HG03558 (cell line): Measurements from ENCODE around the gene FXYD2.
"Not testable (repeated sequence)": the region's sequence is repeated elsewhere in the genome, so short reads cannot be mapped to it uniquely, and the experiment has no call there.

Experiments
- ATAC-seq: cut with Tn5 transposase; IDR thresholded peaks from one replicate; pipeline ENCODE4 v1.9.1; 2021; ENCODE audit warnings: moderate number of reproducible peaks; ENCODE audit not compliant: unreplicated experiment; ENCODE audit errors: extremely low read depth

The FXYD2 gene

DNA sequence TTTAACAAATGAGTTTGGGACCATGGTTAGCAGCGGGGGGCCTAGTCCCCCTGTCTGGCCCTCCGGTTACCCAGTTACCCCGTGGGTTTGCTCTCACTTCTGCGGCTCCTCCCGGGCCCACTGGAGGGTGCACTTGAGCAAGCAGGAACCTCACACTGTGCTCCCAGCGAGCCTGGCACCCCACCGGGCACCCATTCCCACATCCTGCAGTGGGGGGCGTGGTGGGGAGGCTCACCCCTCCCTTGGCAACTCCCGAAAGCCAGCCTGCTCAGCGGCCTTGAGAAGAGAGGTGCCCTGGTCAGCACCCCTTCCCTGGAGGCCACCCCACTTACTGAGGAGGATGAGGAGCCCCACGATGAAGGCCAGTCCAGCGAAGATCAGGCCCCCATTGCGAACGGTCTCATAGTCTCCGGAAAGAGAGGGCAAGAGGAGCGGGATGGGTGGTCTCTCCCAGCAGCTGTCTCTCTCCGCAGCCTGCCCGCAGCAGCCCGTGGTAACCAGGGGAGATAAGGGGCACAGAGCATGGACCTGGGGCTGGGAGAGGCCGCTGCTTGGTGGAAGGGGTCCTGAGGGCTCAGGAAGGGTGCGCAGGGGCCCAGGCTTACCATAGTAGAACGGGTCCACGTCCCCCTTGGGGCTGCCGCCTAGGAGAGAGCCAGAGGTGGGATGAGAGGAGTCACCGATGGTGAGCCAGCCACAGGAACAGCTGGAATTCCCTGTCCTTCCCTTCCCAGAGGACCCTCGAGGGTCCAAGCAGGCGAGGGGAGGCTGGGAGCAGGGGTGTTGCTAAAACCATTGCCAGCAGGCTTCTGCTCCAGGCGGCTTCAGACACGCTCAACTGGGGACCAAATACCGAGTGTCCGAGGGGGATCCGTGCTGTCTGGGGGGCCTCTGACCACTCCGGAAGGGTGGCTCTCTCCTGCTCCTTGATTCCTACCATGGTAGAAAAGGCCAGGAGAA, 2.2 kb downstream of the FXYD2 start:
- ATAC-seq = no peak

GRCh38 chr11:117821431-117821830, 3.1 kb downstream of the FXYD2 start:
- ATAC-seq = no peak

- no peak for ATAC-seq
These were observed 4.0 kb downstream of the FXYD2 start for GRCh38 chr11:117820516-117820915.

DNA sequence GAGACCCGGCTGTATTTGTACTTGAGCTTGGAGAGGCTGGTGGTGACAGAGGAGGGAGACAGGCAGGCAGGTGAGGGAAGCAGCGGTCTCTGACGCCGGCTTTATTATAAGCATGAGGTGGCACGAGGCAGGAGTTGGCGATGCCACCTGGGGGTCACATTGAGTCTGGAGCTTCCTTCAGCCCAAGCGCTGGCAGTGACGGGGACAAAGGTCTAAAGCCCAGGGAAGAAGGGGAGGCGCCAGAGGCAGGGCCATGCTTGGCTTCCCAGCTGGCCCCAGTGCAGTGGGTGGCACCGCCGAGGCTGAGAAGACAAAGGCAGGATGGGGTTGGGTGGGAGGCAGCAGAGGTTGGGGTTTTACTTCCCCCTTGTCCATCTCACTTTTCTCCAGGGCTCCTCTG, 4.5 kb downstream of the FXYD2 start:
- no peak for ATAC-seq

DNA sequence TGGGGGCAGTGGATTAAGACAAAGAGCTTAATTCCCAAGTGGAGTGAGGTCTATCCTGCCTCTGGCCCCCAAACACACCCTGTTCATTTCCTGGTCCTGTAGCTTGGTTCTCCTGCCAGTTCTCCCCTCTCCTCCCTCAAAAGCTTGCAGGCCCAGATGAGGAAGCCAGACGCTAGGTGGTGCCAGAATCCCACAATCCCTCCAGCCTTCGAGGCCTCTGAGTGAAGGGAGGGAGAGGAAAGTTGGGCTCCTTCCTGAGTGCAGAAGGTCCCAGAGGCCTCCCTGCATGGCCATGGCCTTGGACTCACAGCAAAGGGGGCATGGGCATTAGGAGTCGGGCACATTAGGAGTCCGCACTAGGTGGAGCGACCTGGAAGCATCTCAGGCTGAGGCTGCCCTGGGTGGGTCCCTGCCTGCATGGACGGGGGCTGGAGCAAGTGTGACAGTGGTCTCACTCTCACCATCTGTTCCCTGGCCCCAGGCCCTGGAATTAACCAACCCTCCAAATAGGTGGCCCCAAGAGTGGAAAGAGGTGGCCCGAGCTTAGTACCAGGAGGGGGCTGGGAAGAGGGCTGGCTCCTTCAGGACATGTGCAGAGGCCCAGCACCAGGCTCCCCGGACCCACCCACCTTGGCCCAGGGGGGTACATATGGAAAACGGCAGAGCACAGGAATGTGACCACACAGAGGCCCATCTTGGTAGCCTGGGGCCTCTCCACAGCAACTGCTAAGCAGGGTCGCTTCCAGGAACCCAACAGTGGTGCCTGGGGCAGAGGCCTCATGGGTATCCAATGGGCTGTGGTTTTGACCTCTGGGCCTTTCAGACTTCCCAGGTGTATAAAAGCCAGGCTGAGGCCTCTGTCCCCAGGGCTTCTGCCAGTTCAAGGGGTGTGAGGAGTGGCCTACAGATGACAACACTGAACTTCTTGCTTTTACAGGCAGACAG, 5.2 kb downstream of the FXYD2 start:
- ATAC-seq = no peak

DNA sequence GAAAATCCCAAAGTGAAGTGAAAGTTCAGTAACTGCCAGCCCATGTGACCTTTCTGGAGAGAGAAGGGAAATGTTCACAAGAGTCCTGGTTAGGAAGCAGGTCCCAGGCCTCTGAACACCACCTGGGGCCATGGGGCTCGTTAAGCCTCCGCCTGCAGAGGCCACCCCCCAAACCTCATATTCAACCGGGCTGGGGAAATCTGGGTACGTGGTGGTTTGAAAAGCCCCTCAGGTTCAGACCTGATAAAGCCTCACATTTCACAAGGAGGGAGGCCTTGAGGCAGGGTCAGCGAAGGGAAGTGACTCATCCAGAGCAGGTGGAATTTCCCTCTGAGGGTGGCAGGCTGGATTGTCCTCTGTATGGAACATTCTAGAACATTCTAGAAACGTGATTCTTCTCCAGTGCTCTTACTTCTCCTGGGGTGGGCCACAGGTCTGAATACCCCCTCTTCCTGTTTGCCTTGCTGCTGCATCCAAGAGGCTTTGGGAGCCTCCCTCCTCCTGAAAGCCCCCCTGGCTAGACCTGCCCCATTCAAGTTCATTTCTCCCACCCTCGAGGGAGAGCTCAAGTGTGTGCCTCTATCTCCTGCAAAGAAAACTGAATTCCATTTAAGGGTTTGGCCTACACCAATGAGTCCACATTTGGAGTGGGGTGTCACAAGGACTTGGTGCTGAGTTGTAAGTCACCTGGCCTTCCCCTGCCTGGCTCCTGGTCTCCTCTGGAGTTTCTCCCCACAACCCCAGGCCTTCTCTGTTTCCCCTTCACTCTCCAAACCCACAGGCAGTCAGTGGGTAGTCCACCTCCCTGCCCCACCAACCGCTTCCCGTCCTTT, 6.3 kb downstream of the FXYD2 start:
- ATAC-seq = no peak

GRCh38 chr11:117817368-117818040, 7.0 kb downstream of the FXYD2 start:
- no peak for ATAC-seq

DNA sequence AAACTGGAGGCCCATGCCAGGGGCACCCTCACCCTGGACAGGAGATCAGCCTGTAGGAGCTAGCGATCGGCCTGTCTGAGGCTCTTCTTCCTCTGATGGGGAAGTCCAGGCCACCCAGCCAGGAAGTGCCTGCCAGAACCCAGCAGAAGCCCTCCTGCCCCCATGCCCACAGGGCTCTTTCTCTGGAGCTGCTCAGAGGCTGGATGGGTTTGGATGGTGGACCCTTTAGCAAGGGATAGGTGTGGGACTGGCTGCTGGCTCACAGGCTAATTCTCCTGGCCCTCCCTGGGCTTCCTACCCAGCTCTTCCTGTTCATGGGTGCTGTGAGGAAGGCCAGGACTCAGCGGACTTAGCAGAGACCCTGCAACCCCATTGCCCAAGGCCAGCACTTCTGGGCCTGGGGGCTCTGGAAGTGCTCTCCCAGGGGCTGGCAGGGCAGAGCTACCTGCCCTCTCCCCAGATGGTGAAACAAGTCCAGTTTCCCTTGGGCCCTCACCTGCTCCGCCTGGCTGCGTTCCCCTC, 7.6 kb downstream of the FXYD2 start:
- no peak for ATAC-seq

DNA sequence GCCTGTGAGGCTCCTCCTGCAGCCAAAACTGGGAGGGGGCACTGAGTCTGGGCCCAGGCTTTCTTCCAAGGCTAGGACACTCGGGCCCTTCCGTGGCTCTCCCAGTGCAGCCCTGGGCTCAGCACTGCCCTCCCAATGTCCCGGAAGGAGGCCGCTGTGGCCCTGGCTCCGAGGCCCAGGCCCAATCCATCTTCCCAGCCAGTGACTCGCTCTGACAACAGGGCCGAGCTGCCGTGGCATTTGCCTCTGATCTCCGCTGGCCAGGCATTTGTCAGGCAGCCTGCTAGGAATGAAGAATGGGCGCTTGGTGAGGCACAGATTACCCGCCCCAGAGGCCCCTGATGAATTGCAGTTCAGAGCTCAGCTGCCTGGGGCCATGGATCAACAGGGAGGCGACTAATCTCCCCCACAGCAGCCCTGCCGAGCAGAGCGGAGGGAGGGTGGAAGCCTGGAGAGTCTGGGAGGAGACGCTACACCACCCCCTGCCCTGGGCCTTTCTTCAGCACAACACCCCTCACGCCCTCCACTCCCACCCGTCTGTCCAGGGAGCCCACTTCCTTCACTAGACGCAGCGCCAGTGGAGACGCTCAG, 8.3 kb downstream of the FXYD2 start:
- no peak for ATAC-seq

DNA sequence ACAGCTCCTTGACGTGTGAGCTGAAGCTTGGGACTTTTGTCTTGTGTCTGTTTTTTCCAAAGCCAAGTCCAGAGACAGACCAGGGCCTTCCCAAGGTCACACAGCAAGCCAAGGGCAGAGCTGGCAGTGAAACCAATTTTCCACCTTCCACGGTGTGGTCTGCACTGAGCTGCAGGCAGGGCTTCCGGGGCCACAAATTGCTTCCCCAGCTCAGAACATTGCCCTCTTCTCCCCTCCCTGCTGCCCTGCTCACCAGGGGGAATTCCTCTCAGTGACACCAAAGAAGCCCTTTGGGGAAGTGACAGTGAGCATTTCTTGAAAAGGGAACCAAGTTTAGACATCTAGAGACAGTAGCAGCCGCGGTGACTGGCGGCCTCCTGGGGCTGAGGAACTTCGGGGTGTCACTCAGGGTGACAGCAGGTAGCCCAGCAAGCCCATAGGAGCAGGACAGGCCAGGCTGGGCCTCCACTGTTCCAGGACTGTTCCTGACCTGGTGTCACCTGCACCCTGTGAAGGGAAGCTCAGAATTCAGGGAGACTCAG, 9.2 kb downstream of the FXYD2 start:
- ATAC-seq = peak; percentile 57

DNA sequence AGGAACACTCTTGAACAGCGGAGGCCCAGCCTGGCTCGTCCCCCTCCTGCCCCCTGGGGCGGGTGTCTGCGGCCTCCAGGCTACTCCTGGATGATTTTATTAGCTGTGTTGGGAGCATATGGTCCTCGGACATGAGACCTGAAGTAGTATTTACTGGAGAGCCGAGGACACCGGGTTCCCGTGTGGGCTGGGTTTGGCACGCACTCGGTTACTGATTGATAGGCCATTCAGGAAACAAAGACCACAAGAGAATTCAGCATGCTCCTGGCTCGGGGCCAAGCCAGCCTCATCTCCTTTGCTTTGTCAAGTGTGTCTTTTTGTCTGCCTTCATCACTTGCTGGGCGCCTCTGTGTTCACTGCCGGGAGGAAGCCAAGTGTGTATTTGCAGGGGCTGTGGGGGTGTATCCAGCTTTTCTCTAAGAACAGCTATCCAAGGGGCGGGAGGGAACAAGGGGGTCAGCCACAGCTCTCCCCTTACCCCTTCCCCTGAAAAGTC, 9.7 kb downstream of the FXYD2 start:
- ATAC-seq = no peak

DNA sequence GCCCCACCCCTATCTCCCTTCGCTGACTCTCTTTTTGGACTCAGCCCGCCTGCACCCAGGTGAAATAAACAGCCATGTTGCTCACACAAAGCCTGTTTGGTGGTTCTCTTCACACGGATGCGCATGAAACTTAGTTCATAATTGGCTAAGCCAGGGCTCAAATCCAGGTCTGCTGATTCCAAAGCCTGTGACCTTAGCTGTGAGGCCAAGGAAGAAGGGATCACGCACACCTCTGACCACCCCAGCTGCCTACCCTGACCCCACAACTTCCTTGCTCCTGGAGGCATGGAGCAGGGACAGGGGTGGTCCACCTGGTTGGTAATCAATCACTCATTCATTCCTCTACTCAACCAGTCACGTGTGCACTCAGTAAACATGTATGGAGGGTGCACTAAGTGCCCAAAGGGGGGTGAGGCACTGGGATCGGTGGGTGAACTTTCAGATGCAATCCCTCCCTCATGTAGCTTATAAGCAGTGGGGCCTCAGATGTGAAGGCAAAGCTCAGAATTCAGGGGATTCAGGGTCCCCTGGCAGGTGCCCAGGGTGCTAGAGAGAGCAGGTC, 10.3 kb downstream of the FXYD2 start:
- ATAC-seq = no peak

DNA sequence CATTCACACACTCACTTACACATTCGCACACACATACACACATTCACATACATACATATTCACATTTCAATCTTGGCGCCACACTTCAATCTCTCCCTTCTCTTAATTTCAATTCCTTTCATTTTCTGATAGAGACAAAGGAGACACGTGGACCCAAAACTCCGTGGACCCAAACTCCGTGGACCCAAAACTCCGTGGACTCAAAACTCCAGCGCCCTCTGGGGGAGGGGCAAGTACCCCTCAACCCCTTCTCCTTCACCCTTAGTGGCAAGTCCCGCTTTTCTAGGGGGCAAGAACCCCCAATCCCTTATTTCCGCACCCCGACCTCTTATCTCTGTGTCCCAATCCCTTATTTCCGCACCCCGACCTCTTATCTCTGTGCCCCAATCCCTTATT, 14.5 kb downstream of the FXYD2 start:
- not testable (repeated sequence) for ATAC-seq

GRCh38 chr11:117809236-117810055, 15.1 kb downstream of the FXYD2 start:
- ATAC-seq = no peak

GRCh38 chr11:117808784-117809183, 15.8 kb downstream of the FXYD2 start:
- ATAC-seq = no peak

DNA sequence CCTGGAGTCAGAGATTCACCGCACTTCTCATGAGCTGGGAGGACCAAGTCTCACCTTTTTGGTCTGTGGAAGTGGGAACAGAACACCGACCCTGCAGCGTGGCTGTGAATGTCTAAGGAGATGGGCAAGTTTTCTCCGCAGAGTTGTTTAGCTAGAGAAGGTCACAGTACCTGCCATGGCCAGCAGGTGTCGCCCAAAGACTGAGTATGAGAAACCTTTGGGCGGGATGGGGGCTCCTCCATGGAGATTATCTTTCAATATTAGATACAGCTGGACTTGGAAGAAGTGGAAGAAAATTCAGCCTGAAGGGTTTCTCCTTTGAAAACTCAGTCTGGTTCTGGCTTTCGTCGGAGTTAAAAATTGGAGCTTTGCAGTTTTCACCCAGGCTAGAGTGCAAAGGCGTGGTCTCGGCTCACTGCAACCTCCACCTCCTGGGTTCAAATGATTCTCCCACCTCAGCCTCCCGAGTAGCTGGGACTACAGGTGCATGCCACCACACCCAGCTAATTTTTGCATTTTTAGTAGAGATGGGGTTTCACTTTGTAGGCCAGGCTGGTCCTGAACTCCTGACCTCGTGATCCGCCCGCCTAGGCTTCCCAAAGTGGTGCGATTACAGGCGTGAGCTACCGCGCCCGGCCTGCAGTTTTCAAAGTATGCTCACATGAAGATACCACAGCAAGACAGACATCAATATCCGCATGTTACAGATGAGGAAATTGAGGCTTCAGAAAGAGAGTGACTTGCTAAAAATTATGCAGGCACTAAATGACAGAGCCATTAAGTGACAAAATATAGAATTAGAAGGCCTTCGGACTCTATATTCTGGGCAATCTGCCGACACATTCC, 16.8 kb downstream of the FXYD2 start:
- ATAC-seq = no peak

- ATAC-seq = no peak
These were observed 17.7 kb downstream of the FXYD2 start for GRCh38 chr11:117806846-117807245.
